GM12891 (cell line): ENCODE results near the gene PGC.

ENCODE experiments used
- DNase-seq: peaks from one replicate; pipeline ENCODE4 v3.0.0; 2011; ENCODE audit warnings: low spot score; ENCODE audit not compliant: insufficient read length
- FAIRE-seq: peaks from 2 replicates; lab custom pipeline; 2011; peaks lifted over from hg19 to GRCh38; lab: Jason Lieb, UNC
- PAX5 ChIP-seq: IDR thresholded peaks from 2 replicates; pipeline ENCODE4 v1.6.1; 2011; ENCODE audit warnings: low read length, moderate library complexity, mild to moderate bottlenecking; ENCODE audit not compliant: insufficient read depth, severe bottlenecking
- POLR2A ChIP-seq: IDR thresholded peaks from 2 replicates; pipeline ENCODE4 v1.6.1; 2011; ENCODE audit warnings: low read depth, low read length, control low read depth
- POLR2AphosphoS5 ChIP-seq: IDR thresholded peaks from 2 replicates; pipeline ENCODE4 v1.6.1; 2011; ENCODE audit warnings: low read depth, low read length, control low read depth
- POU2F2 ChIP-seq: IDR thresholded peaks from 2 replicates; pipeline ENCODE4 v1.6.1; 2011; ENCODE audit warnings: low read depth, mild to moderate bottlenecking, control low read depth, low read length, moderate library complexity
- SPI1 ChIP-seq: IDR thresholded peaks from 2 replicates; pipeline ENCODE4 v1.6.1; 2011; ENCODE audit warnings: low read depth, low read length, control low read depth
- TAF1 ChIP-seq: IDR thresholded peaks from 2 replicates; pipeline ENCODE4 v1.6.1; 2011; ENCODE audit warnings: low read depth, low read length, control low read depth

PGC gene

DNA sequence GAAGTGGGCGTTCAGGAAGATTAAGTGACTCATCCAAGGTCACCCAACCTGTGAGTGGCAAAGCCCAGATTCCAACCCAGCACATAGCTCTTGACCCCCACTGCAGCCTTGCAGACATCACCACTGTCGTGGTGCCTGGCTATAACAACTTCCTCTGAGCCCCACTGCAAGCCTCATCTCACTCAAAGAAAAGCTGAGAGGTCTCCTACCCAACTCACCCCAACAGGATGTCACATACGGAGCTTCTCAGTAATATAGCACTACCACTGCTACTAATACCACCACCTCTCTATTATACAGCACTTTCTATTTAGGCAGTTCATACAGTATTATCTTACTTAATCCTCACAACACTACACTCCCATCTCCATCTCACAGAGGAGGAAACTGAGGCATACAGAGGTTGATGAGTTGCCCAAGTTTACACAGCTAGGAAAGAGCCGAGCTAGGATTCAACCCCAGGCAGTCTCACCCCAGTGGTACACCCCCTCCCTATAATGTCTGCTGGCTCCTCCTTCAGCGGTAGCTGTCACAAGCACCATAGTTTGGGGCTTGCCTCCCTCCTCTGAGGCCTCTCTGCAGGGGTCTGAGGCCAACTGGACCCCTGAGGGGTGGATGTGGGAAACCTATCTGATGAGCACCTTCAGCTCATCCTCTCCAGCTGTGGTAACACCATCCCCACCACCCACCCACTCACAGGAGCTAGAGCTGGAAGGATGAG, 31.2 kb downstream of the PGC start:
- TF ChIP-seq SPI1 (no peak), POU2F2 (no peak), PAX5 (no peak), POLR2AphosphoS5 (no peak), POLR2A (no peak)
- peak; percentile 28 for FAIRE-seq
- no peak for DNase-seq

- FAIRE-seq (no peak), DNase-seq (no peak)
- no peak for TF ChIP-seq POLR2A
- TF ChIP-seq PAX5 = no peak
- TF ChIP-seq SPI1 = no peak
- no peak for TF ChIP-seq POLR2AphosphoS5
- no peak for TF ChIP-seq POU2F2
- no peak for TF ChIP-seq TAF1
Observed at GRCh38 chr6:41714556-41715273, 32.5 kb downstream of the PGC start.

GRCh38 chr6:41713650-41714291, 33.4 kb downstream of the PGC start:
- FAIRE-seq = peak; percentile 86
- no peak for DNase-seq
- TF ChIP-seq TAF1 = no peak
- peak; percentile 40; the same call in 1 of the 2 replicates for TF ChIP-seq POU2F2
- TF ChIP-seq POLR2AphosphoS5 = no peak
- no peak for TF ChIP-seq POLR2A
- TF ChIP-seq SPI1 = no peak
- TF ChIP-seq PAX5 = peak; percentile 82

- TF ChIP-seq TAF1 (no peak), POU2F2 (no peak)
- FAIRE-seq (no peak), DNase-seq (no peak)
Observed at GRCh38 chr6:41713159-41713649, 34.0 kb downstream of the PGC start.

GRCh38 chr6:41712651-41713103, 34.5 kb downstream of the PGC start:
- DNase-seq (no peak), FAIRE-seq (no peak)

GRCh38 chr6:41711323-41712038, 35.7 kb downstream of the PGC start:
- TF ChIP-seq POLR2A = no peak
- TF ChIP-seq POU2F2 = no peak
- no peak for TF ChIP-seq SPI1
- no peak for TF ChIP-seq PAX5
- TF ChIP-seq TAF1 = no peak
- no peak for TF ChIP-seq POLR2AphosphoS5
- DNase-seq = no peak
- no peak for FAIRE-seq

More at GRCh38 chr6:41712651-41713103, 34.5 kb downstream of the PGC start:
- no peak for TF ChIP-seq SPI1
- TF ChIP-seq PAX5 = no peak
- no peak for TF ChIP-seq TAF1
- TF ChIP-seq POU2F2 = no peak

DNA sequence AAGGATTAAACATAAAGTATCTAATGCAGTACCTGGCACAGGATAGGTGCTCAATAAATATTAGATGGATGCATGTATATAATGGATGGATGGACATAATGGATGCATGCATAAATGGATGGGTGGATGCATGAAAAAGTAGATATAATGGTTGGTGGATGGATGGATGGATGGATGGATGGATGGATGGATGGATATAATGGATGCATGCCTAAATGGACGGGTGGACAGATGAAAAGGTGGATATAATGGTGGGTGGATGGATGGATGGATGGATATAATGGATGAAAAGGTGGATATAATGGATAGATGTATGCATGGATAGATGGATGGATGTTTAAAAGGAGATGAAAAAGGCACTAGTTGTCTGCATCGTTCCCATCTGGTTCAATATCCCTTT, 37.8 kb downstream of the PGC start:
- no peak for FAIRE-seq
- DNase-seq = no peak
- TF ChIP-seq SPI1 (no peak), POLR2AphosphoS5 (no peak), POU2F2 (no peak), TAF1 (no peak), POLR2A (no peak), PAX5 (no peak)

DNA sequence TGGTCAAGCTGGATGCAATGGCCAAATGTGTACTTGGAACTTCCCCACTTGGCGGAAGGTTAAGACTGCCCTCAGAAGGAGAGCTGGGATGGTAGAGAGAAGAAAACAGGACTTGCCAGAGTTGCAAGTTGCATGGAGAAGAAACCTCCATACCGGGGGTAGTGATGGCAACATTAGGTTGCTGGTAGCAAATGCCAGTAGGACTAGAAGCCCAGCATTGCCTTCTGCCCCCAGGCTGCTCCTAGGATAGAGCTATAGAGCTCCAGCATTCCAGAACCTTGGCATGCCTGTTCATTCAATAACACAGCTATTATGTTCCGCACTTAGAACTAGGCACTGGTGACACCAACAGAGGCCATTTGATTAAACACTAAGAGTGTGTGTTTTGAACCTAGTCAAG, 38.3 kb downstream of the PGC start:
- no peak for TF ChIP-seq POLR2A
- TF ChIP-seq TAF1 = no peak
- DNase-seq (no peak), FAIRE-seq (peak; percentile 13)

DNA sequence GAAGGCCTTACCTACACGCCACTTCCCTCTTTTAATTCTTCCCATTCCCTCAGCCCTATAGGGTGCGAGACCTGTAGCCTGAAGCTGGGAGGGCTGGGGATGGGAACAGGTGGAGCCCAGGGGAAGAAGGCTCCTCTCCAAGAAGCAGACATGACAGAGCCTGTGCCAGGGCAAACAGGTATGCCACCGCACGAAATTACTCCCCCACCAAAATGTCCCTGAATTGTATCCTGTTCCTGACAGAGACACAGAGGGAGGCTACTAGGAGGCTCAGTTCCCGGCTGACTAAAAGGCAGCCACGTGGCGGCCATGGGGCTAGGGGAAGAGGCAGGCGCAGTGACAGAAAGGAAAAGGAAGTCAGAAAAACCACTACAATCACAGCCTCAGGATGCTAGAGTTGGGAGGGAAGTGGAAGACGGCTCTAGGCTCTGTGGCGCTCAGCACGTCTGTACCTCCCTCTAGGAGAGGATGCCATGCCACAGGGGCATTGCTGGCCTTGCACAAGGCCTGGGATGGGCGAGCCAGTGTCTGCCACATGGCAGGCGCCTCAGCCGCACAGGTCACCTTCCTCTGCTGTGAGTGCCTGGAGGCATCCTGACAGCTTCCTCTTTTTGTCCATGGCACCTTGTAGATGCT, 39.5 kb downstream of the PGC start:
- TF ChIP-seq TAF1 (no peak), SPI1 (peak; percentile 60; the same call in 1 of the 2 replicates)
- DNase-seq (no peak), FAIRE-seq (peak; percentile 86)
